ENCODE measurements around the gene ARHGAP15. TPM values are rescaled to one million over a fixed set of nuclear protein-coding genes. Genes with fewer than 3 reads are reported as not detected.

The ARHGAP15 gene
- total and polyA plus RNA-seq, 3 donors from 2014 or later, result 2.2 to 15.0 (median 7.7) TPM

DNA sequence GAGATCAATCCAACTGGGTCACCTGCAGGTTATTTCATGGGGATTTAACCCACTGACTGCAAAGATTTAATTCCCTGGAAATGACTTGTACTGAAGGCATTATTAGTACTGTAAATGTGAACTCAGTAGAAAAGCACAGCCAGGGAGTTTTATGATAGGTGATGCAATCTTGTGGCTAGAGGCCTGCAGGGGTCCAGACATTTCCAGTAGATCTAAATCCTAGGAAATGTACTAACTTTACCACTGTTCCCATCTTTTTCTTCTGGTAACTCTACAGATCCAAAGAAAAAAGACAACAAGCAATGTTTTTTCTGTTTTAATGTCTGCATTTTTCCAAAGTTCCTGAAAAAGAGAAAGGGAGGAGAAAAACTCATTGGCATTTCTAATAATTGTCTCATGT lies 500.1 kb downstream of the ARHGAP15 start:
- no peak overlapping the region for H3K27ac ChIP-seq
- intact Hi-C loops (cut with DNase I; ENCODE audit: low total_unique reads), result no loop called here
- no peaks in the 10 kb centered on the region for H3K4me1 ChIP-seq
- H3K27me3 ChIP-seq, result no peaks in the 10 kb centered on the region
- no peak for TF ChIP-seq POLR2A (IDR thresholded peaks at IDR 0.05)
- TF ChIP-seq, protein P1, sequence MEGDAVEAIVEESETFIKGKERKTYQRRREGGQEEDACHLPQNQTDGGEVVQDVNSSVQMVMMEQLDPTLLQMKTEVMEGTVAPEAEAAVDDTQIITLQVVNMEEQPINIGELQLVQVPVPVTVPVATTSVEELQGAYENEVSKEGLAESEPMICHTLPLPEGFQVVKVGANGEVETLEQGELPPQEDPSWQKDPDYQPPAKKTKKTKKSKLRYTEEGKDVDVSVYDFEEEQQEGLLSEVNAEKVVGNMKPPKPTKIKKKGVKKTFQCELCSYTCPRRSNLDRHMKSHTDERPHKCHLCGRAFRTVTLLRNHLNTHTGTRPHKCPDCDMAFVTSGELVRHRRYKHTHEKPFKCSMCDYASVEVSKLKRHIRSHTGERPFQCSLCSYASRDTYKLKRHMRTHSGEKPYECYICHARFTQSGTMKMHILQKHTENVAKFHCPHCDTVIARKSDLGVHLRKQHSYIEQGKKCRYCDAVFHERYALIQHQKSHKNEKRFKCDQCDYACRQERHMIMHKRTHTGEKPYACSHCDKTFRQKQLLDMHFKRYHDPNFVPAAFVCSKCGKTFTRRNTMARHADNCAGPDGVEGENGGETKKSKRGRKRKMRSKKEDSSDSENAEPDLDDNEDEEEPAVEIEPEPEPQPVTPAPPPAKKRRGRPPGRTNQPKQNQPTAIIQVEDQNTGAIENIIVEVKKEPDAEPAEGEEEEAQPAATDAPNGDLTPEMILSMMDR (IDR thresholded peaks at IDR 0.05), result no peak
- H3K36me3 ChIP-seq (ENCODE audit: low read depth, missing control alignments), result no peaks in the 10 kb centered on the region
- no peak for DNase-seq
- H3K9me3 ChIP-seq, result no peaks in the 10 kb centered on the region
- H3K4me3 ChIP-seq, result no peak overlapping the region

DNA sequence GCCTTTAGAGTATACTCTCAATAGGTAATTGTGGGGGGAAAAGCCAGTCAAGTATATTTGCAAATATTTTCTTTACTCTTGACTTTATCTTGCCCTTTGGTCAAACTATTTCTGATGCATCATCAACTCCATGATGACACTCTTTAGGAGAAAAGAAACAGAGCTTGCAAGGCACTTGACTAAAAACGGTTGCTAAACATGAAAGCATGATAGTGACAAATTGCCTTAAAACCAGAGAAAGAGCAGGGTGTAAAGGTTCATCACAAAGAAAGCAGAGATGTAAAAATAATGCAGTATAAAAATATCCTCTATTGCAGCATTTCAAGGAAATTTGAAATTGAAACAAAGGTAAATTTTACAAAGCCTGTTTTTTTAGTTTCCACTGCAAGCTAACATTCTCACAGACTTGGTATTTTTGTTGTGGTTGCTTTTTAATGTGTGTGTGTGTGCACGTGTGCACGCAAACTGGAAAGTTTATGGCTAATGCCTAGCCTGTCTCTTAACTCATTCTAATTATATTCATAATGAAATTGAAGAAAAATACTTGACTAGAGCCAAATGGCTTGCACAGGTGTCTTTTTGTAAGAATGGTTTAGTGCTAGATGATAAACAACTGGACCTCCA lies 503.6 kb downstream of the ARHGAP15 start:
- DNase-seq, result no peak

DNA sequence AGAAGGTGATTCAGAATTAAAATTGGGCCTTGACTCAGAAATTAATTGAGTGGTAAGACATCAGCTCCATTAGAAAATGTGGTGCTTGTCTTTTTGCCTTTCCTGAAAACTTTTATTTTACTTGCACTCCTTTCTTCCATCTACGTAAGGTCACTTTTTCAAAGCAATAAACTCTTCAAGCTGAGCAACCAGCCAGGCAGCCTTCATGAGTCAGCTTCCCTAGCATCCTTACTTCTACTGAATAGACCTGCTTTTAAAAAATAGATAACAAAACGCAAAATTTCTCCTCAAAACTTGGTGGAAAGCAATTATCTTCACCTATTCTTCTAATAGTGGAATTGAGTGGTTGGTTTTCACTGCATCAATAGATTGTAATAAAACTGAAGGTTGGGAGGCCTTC lies 504.2 kb downstream of the ARHGAP15 start:
- intact Hi-C loops (cut with DNase I; ENCODE audit: low total_unique reads), result no loop called here
- WGBS, 2 donors, result 36 to 41% methylated on average over 2 of the region's 2 CpGs
- no peak for DNase-seq
- Histone ChIP-seq H3K9me3 (no peaks in the 10 kb centered on the region), H3K27me3 (no peaks in the 10 kb centered on the region), H3K4me1 (no peaks in the 10 kb centered on the region), H3K27ac (no peak overlapping the region), H3K36me3 (ENCODE audit: low read depth, missing control alignments) (no peaks in the 10 kb centered on the region), H3K4me3 (no peak overlapping the region)
- TF ChIP-seq, protein P1 (IDR thresholded peaks at IDR 0.05), result no peak
- no peak for TF ChIP-seq POLR2A (IDR thresholded peaks at IDR 0.05)

More for the DNA sequence above, 503.6 kb downstream of the ARHGAP15 start:
- no peaks in the 10 kb centered on the region for H3K4me1 ChIP-seq
- H3K36me3 ChIP-seq (ENCODE audit: low read depth, missing control alignments), result no peaks in the 10 kb centered on the region
- no peak overlapping the region for H3K4me3 ChIP-seq
- intact Hi-C loops (cut with DNase I; ENCODE audit: low total_unique reads), result no loop called here
- H3K9me3 ChIP-seq, result no peaks in the 10 kb centered on the region
- 85 to 89% methylated on average over 3 of the region's 3 CpGs for WGBS, 2 donors
- no peak for TF ChIP-seq POLR2A (IDR thresholded peaks at IDR 0.05)
- TF ChIP-seq, protein P1 (IDR thresholded peaks at IDR 0.05), result no peak
- no peaks in the 10 kb centered on the region for H3K27me3 ChIP-seq
- H3K27ac ChIP-seq, result no peak overlapping the region

DNA sequence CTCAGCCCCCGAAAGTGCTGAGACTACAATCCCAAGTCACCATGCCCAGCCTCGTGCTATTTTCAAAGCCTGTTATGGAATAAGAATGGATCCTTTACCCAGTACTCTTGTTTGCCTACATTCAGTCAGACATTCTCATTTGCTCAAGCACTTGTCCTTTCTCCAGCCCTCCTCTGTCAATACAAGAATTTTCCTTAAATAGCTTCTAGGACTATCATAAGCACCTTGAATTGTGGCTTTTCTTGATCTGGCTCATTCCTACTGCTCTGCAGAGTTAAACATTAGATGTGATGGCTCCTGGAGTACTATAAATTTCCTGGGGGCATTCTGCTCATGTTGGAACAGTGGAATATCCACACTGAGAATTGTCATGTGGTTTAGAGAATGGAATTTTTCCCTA lies 506.1 kb downstream of the ARHGAP15 start:
- no peak for TF ChIP-seq POLR2A (IDR thresholded peaks at IDR 0.05)
- TF ChIP-seq, protein P1 (IDR thresholded peaks at IDR 0.05), result no peak
- H3K4me3 ChIP-seq, result no peak overlapping the region
- no peaks in the 10 kb centered on the region for H3K4me1 ChIP-seq
- no peaks in the 10 kb centered on the region for H3K27me3 ChIP-seq
- 93 to 100% methylated on average over 2 of the region's 2 CpGs for WGBS, 2 donors
- no peaks in the 10 kb centered on the region for H3K9me3 ChIP-seq
- DNase-seq, result no peak
- no peak overlapping the region for H3K27ac ChIP-seq
- H3K36me3 ChIP-seq (ENCODE audit: low read depth, missing control alignments), result no peaks in the 10 kb centered on the region
- intact Hi-C loops (cut with DNase I; ENCODE audit: low total_unique reads), result no loop called here

DNA sequence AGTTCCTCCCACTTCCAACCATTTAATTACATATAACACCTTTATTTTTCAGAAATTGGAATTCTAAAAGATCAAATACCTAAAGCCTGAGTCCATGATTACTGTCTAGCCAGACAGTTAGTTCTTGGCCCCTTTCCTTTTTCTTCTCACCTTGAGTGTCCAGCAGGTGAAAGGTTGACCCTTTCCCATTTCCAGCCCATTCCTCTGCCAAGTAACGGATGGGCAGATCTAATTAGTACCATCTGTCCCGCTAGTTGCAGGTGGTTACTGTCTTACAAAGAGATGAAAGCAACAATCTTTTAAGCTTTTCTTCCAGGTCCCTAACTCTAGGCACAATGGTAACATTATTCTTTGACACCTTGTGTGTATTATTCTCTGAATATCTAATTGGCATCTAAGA lies 506.7 kb downstream of the ARHGAP15 start:
- intact Hi-C loops (cut with DNase I; ENCODE audit: low total_unique reads), result no loop called here
- Histone ChIP-seq H3K9me3 (no peaks in the 10 kb centered on the region), H3K4me1 (no peaks in the 10 kb centered on the region), H3K27ac (no peak overlapping the region), H3K27me3 (no peaks in the 10 kb centered on the region), H3K4me3 (no peak overlapping the region), H3K36me3 (ENCODE audit: low read depth, missing control alignments) (no peaks in the 10 kb centered on the region)
- 84 to 91% methylated on average over 2 of the region's 2 CpGs for WGBS, 2 donors
- DNase-seq, result no peak
- no peak for TF ChIP-seq POLR2A (IDR thresholded peaks at IDR 0.05)
